ENCODE results near the gene ZBTB45. TPM values are rescaled to one million over a fixed set of nuclear protein-coding genes. Genes with fewer than 3 reads are reported as not detected.

ZBTB45 gene
- total RNA-seq, 1 experiment from 2014 or later, result 12.0 TPM

- ChIA-PET POLR2A (interaction anchor here (0.8 kb wide), 1 partner anchor 10 kb away, joined by 3 read pairs; no protein-coding TSS in a partner anchor), CTCF (no interaction called here), RAD21 (ENCODE audit: low non-redundant PET in 1 of 2, low total read pairs in 2 of 2, uncharacterized antibody in 2 of 2, unreplicated experiment in 2 of 2) (no interaction called here)
- Histone ChIP-seq H3K9me2 (ENCODE audit: insufficient read depth) (no peaks in the 10 kb centered on the region), H3K27ac (ENCODE audit: low read depth, low read length) (peak overlapping the region; percentile 10; the same call in 1 of the 2 replicates), H3K4me2 (ENCODE audit: low read length) (no peak overlapping the region), H3K27me3 (ENCODE audit: insufficient read depth, low read length) (no peaks in the 10 kb centered on the region), H3K9me3 (ENCODE audit: control insufficient read depth in 1 of 2, insufficient read depth in 1 of 2, low read depth in 1 of 2, low read length in 2 of 2) (no peaks in the 10 kb centered on the region), H3K4me3 (replicated peaks in 1 of 2; ENCODE audit: low read depth in 1 of 2, low read length in 2 of 2) (no peak overlapping the region), H3K79me2 (ENCODE audit: insufficient read depth, low read length) (peaks cover 83% of the 10 kb centered on the region), H3K4me1 (ENCODE audit: control insufficient read depth in 1 of 2, insufficient read depth in 2 of 2, low read length in 2 of 2) (peaks cover 19 to 27% of the 10 kb centered on the region in 2 experiments; a peak in 3 of 4 replicates), H3K9ac (ENCODE audit: low read length) (no peak overlapping the region), H2AFZ (ENCODE audit: low read depth, low read length, poor library complexity, severe bottlenecking) (no peak overlapping the region), H3K36me3 (ENCODE audit: control insufficient read depth in 1 of 2, insufficient read depth in 2 of 2, low read length in 2 of 2) (peaks cover 52 to 65% of the 10 kb centered on the region in 2 experiments; a peak in 3 of 4 replicates), H4K20me1 (ENCODE audit: insufficient read depth) (peaks cover 32% of the 10 kb centered on the region; the same call in 1 of the 2 replicates)
- TF ChIP-seq CEBPB (IDR thresholded peaks at IDR 0.05; ENCODE audit: low read depth) (no peak), JUND (IDR thresholded peaks at IDR 0.05) (no peak), POLR2AphosphoS5 (IDR thresholded peaks at IDR 0.05; ENCODE audit: low read depth, low read length) (no peak), EZH2phosphoT487 (IDR thresholded peaks at IDR 0.05; ENCODE audit: borderline replicate concordance) (no peak), SP1 (IDR thresholded peaks at IDR 0.05; ENCODE audit: low read depth) (no peak), SIN3A (IDR thresholded peaks at IDR 0.05; ENCODE audit: low read depth) (no peak), SRF (IDR thresholded peaks at IDR 0.05; ENCODE audit: low read depth) (no peak), ZNF274 (IDR thresholded peaks at IDR 0.05; ENCODE audit: low read depth, low read length) (no peak), ZBTB33 (IDR thresholded peaks at IDR 0.05; ENCODE audit: extremely low read depth, insufficient replicate concordance, low read length) (no peak), ATF3 (IDR thresholded peaks at IDR 0.05) (no peak), TCF7L2 (IDR thresholded peaks at IDR 0.05; ENCODE audit: borderline replicate concordance, extremely low read depth, insufficient read depth, insufficient read length) (no peak), ELF1 (IDR thresholded peaks at IDR 0.05; ENCODE audit: borderline replicate concordance, low read depth) (no peak), RAD21 (IDR thresholded peaks at IDR 0.05; ENCODE audit: low read depth) (no peak)
- intact Hi-C loops (cut with micrococcal nuclease), result no loop called here
- no TSS peak for BruUV-seq (replicated peaks)
- no peak for DNase-seq (ENCODE audit: low read depth, low spot score)
- ATAC-seq, result no peak
Observed at GRCh38 chr19:58549664-58550361, 30.2 kb upstream of the ZBTB45 start.
